NCI-H1105 treated with DMSO at 0.1 percent for 48 hours (cell line): ENCODE results near the gene HMCN2.
A peak's percentile ranks its signal among the peaks of the same experiment; 100 is the strongest.
"Not testable (repeated sequence)": the region's sequence is repeated elsewhere in the genome, so short reads cannot be mapped to it uniquely, and the experiment has no call there.

Experiments used
- DNase-seq: peaks from one replicate; lab custom pipeline; 2025; lab: John Stamatoyannopoulos, UW

HMCN2 gene

DNA sequence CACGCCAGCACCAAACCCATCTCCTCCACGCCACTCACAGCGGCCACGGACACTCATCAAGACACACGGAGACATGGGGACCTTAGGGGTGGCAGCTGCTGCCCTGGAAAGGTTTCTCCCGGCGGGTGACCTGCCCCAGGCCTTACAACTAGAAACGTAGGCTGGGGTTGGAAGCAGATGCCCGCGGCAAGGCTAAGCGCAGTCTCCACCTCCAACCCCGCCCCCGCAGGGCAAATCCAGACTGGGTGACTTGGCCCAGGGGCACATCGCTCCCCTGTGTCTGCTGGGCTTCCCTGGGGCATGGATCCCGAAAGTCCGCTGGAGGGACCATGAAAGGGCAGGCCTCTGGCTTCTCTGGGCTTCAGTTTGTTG, 167.2 kb downstream of the HMCN2 start:
- DNase-seq = no peak

DNA sequence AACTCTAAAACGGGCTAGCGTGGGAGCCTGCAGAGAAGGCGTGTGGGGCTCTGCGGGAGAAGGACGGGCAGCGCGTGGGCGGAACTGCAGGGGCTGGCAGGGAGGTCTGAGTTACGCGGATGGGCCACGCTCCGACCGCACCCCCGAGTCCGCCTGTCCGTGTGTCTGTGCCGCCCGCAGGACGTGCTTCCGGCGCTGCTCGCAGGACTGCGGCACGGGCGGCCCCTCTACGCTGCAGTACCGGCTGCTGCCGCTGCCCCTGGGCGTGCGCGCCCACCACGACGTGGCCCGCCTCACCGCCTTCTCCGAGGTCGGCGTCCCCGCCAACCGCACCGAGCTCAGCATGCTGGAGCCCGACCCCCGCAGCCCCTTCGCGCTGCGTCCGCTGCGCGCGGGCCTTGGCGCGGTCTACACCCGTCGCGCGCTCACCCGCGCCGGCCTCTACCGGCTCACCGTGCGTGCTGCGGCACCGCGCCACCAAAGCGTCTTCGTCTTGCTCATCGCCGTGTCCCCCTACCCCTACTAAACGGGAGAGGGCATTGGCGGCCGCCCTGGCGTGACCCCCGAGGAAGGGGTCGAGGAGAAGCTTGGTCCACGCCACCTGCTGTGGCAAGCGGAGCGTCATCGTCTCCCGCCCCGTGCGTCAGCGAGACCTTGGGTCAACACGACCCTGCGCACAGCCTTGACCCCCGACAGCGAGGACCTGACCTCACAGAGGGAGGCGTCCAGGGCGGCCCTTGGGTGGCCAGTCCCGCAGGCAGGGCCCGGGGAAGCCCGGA, 167.8 kb downstream of the HMCN2 start:
- DNase-seq = peak; percentile 40

DNA sequence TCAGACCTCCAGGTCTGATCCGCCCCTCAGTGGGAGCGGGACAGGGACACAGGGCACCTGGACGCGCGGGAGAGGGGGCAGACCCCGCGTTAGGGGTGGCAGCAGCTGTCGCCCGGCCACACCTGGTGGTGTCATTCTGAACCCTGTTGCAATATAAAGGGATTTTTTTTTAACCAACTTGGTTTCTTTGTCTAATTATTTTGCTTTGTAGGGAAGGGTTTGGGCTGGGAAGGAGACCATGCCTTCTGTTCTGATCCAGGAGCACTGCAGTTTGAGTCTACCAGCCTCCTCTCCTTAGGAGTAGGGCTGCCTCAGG, 168.3 kb downstream of the HMCN2 start:
- no peak for DNase-seq

DNA sequence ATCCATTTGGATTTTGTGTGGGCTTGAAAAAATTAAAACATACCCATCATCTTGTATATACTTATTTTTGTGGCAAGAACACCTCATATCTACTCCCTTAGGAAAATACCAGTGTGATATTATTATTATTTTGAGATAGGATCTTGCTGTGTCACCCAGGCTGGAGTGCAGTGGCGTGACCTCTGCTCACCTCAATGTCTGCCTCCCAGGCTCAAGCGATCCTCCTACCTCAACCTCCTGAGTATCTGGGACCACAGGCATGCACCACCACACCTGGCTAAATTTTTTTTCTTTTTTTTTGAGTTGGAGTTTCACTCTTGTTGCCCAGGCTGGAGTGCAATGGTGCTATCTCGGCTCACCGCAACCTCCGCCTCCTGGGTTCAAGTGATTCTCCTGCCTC, 169.1 kb downstream of the HMCN2 start:
- not testable (repeated sequence) for DNase-seq

DNA sequence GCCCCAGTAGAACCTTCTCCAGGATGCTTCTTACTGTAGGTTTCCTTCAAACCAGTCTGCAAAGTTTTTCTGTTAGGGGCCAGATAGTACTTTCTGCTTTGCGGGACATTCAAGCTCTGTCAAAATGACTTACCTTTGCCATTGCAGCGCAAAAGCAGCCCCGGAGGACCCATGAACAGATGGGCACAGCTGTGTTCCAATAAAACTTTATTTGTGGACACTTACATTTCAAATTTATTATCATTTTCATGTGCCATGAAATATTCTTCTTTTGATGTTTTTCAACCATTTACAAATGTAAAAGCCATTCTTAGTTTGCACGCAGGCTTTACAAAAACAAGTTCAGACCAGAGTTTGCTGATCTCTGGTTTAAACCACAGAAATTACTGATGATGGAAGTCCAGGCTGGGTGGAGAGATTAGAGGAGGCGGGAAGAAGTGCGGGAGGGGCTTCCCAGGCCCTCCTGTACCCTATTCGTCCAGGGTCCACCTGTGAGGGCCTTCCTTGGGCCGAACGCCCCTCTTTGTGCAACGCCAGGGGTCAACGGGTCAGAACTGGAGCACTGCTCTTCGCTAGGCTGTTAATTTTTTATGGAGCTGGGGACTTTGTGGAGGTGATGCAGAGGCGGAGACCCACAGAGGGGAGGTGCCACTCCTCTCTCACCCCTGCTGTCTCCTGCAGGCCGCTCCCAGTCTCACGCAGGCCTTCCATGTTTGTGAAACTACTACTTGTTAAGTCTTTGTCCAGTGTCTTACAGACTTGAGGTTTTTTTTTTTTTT, 171.6 kb downstream of the HMCN2 start:
- no peak for DNase-seq

DNA sequence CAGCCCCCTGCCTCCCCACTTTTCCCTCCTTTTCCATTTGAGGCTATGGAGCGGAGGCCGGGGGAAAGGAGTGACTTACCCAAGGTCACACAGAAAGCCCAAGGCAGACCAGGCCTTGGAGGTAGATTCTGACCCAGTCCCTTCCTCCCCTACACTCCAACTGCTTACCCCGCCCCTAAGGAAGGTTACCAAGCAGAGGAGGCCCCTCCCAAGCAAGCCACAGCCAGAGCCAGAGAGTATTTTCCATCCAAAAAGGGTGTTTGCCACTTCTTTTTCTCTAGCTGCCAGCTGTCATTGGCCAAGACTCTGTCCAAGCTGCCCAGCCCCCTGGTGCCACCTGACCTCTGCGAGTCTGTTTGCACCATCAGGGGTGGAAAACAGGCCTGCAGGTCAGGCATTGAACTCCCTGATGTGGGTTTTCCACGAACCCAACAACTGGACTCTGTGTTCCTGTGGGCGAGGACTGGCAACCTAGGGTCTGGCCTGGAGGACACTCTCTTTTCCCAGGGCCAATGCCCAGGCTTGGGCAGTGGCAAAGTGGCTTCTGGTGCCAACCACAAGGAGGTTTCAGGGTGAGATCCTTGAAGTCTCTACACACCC, 172.9 kb downstream of the HMCN2 start:
- no peak for DNase-seq

DNA sequence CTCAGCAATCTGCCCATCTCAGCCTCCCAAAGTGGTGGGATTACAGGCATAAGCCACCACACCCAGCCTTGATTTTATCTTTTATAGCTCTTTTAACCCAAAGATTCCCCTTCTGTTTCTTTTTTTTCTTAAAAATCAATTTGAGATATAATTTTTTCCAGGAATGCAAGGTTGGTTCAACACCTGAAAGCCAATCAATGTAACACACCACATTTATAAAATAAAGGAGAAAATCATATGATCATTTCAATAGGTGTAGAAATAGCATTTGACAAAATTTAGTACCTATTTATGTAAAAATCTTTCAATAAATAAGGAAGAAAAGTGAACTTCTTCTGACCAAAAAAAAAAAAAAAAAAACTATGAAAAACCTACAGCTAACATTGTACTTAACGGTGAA, 175.5 kb downstream of the HMCN2 start:
- DNase-seq = no peak

DNA sequence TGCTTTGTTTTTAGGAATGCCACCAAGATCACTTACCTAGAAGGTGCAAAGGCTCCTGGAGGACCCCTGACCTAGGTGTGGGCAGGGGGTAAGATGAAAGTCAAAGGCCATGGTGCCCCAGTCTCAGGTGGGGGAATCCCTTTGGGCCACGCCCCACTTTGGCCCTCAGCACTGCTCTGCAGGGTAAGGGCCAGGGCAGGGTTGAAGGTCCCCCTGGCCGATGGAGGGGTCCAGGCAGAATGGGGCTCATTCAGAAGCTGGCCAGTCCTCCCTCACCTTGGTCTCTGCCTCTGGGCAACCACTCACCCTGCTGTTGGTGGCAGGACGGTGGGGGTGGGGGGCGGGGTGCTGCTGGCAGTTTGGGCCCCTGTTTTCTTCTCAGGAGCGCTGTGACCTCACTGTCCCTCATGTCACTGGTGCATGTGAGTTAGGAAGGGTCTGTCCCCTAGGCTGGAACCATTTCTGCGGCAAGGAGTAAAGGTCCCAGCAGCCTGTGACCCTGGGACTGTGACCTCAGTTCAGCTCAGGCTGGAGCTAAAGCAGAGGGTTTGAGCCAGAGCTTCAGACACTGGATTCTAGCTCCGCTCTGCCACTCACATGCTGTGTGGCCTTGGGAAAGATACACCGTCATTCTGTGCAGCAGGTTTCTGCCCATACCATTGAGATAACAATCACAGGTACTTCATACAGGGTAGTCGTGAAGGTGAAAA, 177.3 kb downstream of the HMCN2 start:
- DNase-seq = no peak

DNA sequence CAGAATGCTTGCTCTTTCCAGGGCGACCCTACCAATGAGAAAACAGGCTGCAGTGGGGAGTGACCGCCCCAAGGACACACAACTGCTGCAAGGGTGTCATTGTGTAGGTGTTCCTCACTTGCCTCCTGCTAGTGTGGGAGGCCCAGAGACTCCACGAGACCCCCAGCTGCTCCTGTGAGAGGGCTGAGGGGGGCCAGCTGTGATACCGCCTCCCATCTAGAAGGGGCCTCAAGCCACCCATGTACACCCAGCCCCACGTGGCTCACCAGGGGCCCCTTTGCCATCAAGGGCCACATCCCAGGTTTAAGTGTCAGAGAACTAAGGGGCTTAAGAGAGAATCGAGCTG, 177.9 kb downstream of the HMCN2 start:
- no peak for DNase-seq

DNA sequence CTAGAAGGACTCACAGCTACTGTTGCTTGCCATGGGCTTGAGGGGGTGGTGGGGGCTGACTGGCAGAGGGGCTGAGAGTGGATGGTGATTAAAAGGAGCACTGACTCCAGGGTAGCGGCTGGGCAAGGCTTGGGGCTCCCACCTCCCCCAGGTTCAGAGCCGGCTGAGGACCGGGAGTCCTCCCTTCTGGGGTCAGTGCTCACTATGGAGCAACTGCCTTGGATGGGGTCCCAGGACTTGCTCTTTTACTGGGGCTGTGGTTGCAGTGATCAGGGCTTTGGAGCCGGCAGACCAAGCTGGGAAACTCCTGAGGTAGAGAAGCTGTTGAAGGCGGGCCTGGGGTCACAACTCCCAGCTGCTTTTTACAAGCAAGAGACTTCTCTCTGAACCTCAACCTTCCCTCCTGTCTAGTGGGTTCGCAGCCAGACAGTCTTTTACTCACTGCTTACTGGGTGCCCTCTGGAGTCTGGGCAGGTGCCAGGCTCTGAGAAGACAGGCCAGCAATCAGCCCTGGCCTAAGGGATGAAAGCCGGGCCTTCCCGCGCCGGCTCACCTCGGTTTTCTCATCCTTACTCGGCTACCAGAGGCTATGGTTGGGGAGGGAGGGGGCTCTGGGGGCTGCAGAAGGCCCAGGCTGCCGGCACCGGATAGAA, 178.4 kb downstream of the HMCN2 start:
- DNase-seq = no peak

DNA sequence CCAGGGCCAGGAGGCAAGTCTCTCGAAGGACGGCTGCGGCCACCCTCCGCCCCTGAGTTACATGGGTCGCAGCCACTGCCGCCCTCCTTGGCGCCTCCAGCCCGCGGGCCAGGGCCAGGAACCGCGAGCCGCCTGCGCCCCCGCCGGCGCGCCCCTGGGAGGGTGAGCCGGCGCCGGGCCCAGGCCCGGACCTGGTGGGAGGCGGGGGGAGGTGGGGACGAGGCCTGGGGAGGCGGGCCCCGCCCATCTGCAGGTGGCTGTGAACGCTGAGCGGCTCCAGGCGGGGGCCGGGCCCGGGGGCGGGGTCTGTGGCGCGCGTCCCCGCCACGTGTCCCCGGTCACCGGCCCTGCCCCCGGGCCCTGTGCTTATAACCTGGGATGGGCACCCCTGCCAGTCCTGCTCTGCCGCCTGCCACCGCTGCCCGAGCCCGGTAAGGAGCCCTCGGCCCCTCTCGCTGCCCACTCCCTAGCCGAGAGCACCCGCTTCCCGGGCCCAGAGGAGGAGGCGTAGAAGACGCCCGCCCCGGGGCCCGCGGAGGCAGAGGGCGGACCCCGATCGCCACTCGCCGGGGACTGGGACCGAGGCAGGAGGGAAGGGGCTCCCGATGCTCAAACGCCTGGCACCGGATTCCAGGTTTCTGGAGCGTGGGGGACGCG, 179.1 kb downstream of the HMCN2 start, which contains the start of gene ASS1:
ASS1 (plus strand) TSS at position 397 of the 657 bp plus-strand sequence. CDS start 7,268 bp downstream, outside the sequence.
- DNase-seq = no peak

DNA sequence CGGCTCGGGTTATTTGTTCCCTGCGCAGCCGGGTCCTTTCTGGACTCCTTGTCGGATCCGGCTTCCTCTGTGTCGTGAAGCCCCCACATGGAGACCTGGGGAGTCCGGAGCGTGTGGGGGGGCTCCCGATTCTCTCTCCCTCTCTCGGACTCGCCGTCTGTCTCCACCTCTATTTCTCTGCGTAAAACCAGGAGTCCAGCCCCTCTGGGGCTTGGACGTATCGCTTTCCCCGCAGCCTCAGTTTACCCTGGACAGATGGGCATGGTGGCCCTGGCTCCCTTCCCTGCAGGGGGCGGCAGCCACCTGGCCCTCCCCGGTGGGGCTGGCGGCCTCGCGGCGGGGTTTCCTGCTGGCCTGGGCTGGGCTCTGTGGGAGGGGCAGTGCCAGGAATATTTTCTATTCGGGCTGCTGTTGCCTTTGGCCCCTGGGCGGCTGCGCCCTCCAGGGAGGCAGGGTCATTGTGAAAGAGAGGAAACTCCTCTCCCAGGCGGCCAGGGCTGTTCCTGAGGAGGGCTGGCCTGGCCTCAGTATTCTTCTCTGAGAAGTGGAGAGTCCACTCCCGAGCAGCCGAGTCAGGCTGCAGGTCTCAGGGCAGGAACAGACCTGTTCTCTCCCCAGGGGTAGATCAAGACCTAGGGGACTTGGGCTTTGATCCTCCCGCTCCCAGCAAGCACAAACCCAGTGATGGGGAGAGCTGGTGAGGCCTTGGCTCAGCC, 179.9 kb downstream of the HMCN2 start:
- no peak for DNase-seq

DNA sequence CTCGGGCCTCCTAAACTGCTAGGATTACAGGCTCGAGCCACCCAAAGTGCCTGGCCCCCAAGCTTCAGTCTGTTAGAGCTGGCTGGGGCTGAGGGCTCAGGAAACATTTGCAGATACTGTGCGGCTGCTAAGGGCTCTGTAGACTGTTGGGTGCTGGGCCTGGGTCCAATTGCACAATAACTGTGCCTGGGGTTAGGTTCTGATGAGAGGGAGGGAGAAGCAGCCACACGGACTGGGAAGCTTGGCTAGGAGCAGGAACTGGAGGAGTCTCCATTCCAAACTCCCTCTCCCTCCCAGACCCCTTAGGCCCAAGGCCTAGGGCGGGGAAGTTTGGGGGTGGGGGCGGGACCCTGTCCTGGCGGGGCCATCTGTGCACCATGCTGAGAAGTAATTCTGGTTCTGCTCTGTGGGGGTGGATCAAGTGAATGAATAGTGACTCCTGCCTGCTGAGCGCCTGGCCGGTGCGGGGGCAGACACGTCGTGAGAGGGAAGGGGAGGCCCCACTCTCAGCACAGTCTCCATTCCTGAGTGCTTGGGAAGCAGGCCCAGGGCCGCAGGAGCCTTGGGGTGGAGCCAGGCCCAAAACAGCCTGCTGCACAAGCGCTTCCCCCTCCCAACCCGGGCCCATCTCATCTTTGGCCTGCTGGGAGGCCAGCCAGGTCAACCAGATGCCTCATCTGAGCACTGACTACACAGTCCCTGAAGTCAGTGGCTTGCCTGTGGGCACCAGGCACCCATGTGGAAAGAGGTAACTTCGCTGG, 180.7 kb downstream of the HMCN2 start:
- DNase-seq = no peak

DNA sequence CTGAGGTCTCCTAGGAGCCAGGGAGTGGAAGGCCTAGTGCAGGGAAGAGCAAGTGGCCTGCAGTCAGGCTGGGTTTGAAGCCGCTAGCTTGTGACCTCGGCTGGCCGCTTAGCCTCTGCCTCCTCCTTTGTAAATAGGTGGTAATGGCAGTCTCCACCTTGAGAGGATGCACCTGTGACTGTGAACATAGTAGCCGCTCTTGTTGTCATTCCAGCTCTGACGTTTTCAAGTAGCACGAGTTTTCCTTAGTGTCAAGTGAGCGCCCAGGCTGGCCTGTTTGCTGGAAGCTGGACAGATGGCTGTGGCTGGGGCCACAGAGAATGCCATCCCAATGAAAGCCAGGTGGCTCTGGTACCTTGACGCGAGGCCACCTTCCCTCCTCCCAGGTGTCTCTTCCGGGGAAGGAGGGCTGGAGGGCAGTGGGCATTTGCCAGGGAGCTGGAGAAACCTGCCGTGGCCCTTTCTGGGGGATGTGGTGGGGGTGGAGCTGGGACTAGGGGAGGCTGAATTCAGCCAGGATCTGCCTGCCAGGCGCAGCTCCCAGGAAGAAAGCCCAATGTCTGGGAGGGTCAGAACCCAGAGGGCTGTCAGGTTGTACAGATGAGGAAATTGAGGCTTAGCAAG, 181.7 kb downstream of the HMCN2 start:
- no peak for DNase-seq

DNA sequence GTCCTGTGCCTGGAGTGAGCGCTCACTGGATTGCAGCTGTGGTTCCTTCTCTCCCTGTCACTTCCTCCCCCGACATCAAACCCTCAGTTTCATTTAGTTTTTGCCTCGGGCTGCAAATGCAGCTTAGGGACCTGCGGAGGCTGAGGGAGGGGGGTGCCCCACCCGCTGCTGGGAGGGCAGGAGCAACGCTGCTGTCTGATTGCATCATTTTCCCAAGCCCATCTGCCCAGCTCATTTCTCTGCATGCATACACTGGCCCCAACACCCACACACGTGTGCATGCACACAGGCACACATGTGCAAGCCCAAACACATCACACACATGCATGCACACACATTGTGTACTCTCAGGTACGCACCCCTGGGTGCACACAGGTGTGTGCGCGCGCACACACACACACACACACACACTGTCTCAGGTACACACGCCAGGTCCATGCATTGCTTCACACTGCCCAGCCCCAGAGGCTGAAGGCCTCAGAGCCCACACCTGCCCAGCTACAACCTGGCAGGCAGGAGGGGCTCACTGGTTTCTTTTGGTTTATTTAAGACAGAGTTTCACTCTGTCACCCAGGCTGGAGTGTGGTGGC, 182.6 kb downstream of the HMCN2 start:
- no peak for DNase-seq

DNA sequence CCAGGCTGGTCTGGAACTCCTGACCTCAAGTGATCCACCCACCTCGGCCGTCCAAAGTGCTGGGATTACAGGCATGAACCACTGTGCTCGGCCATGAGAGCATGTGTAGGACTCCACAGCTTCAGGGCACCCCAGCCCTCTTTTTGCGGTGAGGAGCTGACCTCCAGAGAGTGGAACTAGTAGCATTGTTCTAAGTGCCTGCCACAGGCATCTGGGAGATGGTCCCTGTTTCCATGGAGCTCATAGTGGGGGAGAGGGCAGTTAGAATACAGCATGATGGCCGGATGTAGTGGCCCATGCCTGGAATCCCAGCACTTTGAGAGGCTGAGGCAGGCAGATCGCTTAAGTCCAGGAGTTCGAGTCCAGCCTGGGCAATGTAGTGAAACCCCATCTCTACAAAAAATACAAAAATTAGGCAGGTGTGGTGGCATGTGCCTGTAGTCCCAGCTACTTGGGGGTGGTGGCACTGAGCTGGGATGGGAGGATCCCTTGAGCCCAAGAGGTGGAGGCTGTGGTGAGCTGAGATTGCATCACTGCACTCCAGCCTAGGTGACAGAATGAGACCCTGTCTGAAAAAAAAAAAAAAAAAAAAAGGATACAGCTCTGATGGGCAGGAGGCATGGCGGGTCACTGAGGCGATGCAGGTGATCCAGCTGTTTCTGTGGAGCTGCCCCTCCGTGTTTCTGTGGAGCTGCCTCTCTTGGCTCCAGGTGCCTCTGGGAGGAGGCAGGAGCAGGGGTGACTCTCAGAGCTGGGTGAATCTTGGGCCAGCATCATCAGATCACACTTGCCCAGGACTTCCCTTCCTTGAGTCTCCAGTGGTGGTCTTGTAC, 183.4 kb downstream of the HMCN2 start:
- no peak for DNase-seq

DNA sequence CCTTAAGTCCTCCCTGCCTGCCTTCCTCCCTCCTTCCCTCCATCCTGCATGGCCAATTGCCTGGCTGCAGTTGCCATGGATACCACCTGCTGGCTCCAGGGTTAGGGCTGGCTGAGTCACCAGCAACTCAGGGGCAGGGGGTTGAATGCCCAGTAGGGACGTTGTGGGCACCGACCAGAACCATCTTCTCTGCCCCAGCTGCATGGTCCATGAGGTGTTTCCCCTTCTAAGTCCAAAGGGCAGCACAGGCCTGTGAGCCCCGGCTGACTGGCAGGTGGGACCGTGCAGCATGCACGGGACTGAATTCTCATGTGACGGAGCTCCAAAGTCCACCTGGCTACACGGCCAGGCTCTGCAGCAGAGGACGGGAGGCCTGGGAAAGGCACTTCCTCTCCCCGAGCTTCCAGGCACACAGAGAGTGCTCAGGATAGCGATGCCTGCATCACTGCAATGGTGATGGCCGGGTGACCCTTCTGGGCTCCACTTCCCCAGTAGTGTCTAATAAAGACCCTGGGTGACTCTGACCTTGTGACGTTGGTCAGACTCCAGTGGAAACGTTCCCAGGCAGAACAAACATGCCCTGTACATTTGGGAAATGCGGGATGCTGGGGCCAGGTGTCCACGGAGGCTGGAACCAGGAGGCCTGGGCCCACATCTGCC, 184.9 kb downstream of the HMCN2 start:
- DNase-seq = no peak

DNA sequence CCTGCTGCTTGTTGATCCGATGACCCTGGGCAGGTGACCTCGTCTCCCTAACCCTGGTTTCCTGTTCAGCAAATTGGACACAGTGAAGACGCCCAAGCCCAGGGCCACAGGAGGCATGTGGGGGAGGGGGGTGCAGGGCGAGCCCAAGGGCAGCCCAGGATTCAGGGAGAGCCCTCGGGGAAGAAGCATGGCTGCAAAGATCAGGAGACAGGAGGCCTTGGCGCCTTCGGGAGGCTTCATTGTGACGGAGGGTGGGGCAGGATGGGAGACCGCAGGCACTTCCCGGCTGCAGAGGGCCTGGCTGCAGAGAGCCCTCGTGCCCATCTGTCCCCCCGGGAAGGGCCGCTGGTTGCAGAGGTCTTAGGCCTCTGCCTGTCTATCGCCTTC, 185.4 kb downstream of the HMCN2 start:
- DNase-seq = no peak
